ENCODE results near the gene TRAPPC10. TPM values are rescaled to one million over a fixed set of nuclear protein-coding genes. Genes with fewer than 3 reads are reported as not detected.

Gene TRAPPC10
- total and polyA plus RNA-seq, 10 donors = 6.0 to 83.2 (median 63.3) TPM

DNA sequence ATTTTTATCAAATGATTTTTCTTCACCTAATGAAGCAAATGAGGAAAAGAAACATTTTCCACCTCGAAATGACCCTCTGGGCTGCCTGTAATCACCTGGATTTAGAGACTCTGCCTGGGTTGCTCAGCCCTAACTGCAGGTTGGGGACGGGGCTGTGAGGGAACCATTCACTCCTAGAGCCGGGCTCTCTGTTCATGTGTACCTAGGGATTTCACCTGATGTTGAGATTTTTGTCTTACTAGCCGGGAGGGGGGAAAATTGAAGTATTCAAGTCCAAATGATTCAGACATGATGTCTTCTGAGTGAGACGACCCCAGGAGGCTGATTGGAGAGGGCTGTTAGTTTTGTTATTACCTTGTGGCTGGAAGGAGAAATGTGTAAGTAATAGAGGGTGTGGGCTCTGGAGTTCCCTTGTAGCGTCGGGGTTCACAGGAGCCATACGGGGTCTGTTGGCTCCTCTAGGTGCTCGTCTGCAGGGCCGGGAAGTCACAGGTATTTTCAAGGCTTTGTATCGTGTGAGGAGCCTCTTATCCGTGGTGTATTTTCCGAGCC, 52.8 kb downstream of the TRAPPC10 start:
- H3K27me3 ChIP-seq (replicated peaks in 1 of 7) = no peaks in the 10 kb centered on the region
- H3K9me3 ChIP-seq = no peaks in the 10 kb centered on the region
- WGBS, 5 donors = 72 to 83% (median 79%) methylated on average over 11 to 13 of the region's 13 CpGs
- intact Hi-C loops (cut with DNase I; ENCODE audit: low total_unique reads) = no loop called here
- H3K27ac ChIP-seq = peak overlapping the region; percentile 55 to 83 (median 67)
- H3K36me3 ChIP-seq = peaks cover 0 to 100% (median 46%) of the 10 kb centered on the region in 6 donors
- H3K4me1 ChIP-seq = peaks cover 4 to 34% (median 18%) of the 10 kb centered on the region in 6 donors
- no peak for DNase-seq
- no peak for TF ChIP-seq POLR2AphosphoS5 (IDR thresholded peaks at IDR 0.05)
- H3K4me3 ChIP-seq = no peak overlapping the region

DNA sequence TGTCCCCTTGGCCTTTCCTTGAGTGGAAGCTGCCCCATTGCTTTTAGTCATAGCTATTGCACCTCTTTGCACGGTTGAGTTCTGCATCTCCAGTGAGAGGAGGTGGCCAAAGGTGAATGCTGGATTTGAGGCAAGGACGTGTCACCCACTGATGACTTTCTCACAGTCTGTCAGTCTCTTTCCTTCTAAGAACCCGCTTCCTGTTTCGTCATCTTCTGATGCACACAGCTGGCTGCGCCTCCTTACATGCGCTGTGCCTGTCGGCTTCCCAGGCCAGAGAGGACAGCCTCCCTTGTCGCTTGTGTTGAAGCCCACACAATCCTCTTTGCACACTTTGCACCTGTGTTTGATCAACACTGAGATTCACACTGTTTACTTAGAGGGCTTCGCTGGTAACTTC, 53.3 kb downstream of the TRAPPC10 start:
- H3K27me3 ChIP-seq (replicated peaks in 1 of 7) = no peaks in the 10 kb centered on the region
- 26 to 44% (median 38%) methylated on average over 9 of the region's 9 CpGs for WGBS, 5 donors
- peak; percentile 36 to 89 (median 79) for TF ChIP-seq POLR2AphosphoS5 (IDR thresholded peaks at IDR 0.05)
- TF ChIP-seq, protein P1, sequence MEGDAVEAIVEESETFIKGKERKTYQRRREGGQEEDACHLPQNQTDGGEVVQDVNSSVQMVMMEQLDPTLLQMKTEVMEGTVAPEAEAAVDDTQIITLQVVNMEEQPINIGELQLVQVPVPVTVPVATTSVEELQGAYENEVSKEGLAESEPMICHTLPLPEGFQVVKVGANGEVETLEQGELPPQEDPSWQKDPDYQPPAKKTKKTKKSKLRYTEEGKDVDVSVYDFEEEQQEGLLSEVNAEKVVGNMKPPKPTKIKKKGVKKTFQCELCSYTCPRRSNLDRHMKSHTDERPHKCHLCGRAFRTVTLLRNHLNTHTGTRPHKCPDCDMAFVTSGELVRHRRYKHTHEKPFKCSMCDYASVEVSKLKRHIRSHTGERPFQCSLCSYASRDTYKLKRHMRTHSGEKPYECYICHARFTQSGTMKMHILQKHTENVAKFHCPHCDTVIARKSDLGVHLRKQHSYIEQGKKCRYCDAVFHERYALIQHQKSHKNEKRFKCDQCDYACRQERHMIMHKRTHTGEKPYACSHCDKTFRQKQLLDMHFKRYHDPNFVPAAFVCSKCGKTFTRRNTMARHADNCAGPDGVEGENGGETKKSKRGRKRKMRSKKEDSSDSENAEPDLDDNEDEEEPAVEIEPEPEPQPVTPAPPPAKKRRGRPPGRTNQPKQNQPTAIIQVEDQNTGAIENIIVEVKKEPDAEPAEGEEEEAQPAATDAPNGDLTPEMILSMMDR (IDR thresholded peaks at IDR 0.05 in 8 of 11, conservative IDR thresholded peaks at IDR 0.05 in 3 of 11) = no peak
- peaks cover 4 to 34% (median 18%) of the 10 kb centered on the region in 6 donors for H3K4me1 ChIP-seq
- intact Hi-C loops (cut with DNase I; ENCODE audit: low total_unique reads) = no loop called here
- no peak overlapping the region for H3K4me3 ChIP-seq
- DNase-seq = peak; percentile 90
- peak overlapping the region; percentile 55 to 83 (median 67) for H3K27ac ChIP-seq
- H3K36me3 ChIP-seq = peaks cover 0 to 100% (median 45%) of the 10 kb centered on the region in 6 donors
- no peaks in the 10 kb centered on the region for H3K9me3 ChIP-seq

DNA sequence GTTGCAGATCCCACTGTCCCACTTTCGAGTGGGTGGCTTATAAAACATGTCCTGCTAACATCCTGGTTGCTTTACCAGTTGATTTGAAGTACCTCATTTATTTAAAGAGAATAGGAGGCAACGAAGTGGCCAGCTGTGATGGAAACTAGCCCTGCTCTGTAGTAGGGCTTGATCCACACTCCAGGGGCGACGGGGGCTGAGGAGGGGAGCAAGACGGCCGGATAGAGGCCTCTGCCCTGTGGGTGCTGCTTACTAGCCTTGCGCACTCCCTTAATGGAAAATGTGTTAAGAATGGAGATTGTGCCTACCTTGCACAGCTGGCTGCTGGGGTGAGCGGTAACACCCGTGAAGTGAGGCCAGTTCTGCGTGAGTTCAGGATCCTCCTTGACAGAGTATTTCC, 54.0 kb downstream of the TRAPPC10 start:
- WGBS, 5 donors = 86 to 94% (median 88%) methylated on average over 10 of the region's 10 CpGs
- TF ChIP-seq POLR2A (IDR thresholded peaks at IDR 0.05) = no peak
- TF ChIP-seq, protein P1 (IDR thresholded peaks at IDR 0.05 in 8 of 11, conservative IDR thresholded peaks at IDR 0.05 in 3 of 11) = no peak
- no peak for TF ChIP-seq POLR2AphosphoS5 (IDR thresholded peaks at IDR 0.05)
- intact Hi-C loops (cut with DNase I; ENCODE audit: low total_unique reads) = no loop called here
- no peaks in the 10 kb centered on the region for H3K27me3 ChIP-seq (replicated peaks in 1 of 7)
- H3K36me3 ChIP-seq = peaks cover 0 to 100% (median 48%) of the 10 kb centered on the region in 6 donors
- no peaks in the 10 kb centered on the region for H3K9me3 ChIP-seq
- H3K4me3 ChIP-seq = no peak overlapping the region
- H3K4me1 ChIP-seq = peaks cover 4 to 34% (median 18%) of the 10 kb centered on the region in 6 donors
- peak overlapping the region; percentile 55 to 83 (median 65) for H3K27ac ChIP-seq
- no peak for DNase-seq

DNA sequence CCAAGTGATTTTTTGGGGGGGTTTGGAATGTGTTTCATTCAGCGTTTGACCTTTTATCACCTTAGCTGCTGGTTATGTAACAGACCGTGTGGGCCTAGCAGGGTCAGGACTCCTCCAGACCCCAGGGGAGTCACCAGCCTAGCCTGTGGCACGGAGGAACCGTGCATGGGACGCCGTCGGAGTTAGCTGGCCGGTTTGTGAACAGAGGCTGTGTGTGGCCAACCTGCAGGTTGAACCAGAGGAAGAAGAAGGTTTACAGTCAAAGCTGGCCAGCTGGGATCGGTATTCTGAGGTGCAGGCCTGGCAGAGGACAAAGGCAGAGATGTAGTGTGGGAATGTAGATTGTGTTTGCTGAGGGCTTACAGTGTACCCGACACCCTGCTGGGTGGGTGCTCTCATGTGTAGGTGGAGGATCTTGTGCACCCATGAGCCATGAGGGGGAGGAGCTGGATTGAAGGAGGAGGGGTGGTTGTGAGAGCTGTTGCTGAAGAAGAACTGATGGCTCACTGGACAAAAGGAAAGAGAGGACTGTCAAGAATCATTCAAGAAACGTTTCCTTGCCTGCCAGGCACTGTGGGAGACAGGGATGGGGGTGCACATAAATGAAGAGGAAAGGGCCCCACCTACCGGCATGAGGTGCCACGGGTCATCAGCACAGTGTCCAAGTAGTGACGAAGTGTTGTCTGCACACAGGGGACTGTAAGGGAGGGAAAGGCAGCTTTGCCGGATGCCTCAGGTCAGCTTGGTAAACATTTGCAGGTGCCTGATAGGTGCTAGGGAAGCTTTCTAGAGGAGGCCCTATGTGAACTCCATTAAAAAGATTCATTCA, 55.1 kb downstream of the TRAPPC10 start:
- Histone ChIP-seq H3K9me3 (no peaks in the 10 kb centered on the region), H3K4me3 (no peak overlapping the region), H3K4me1 (peaks cover 4 to 34% (median 18%) of the 10 kb centered on the region in 6 donors), H3K27me3 (replicated peaks in 1 of 7) (no peaks in the 10 kb centered on the region), H3K27ac (peak overlapping the region in 2 of 8 donors; percentile 36 to 78), H3K36me3 (peaks cover 0 to 100% (median 53%) of the 10 kb centered on the region in 6 donors)
- DNase-seq = no peak
- TF ChIP-seq POLR2A (IDR thresholded peaks at IDR 0.05) (no peak), POLR2AphosphoS5 (IDR thresholded peaks at IDR 0.05) (no peak)
- TF ChIP-seq, protein P1 (IDR thresholded peaks at IDR 0.05 in 8 of 11, conservative IDR thresholded peaks at IDR 0.05 in 3 of 11) = no peak
- intact Hi-C loops (cut with DNase I; ENCODE audit: low total_unique reads) = no loop called here
- WGBS, 5 donors = 83 to 91% (median 86%) methylated on average over 15 of the region's 15 CpGs

Measured in spleen (tissue), 11 donors.